HepG2 (cell line): ENCODE measurements around the gene DPEP3.

Experiments
- CHCHD3 ChIP-seq: sonication (generic); formaldehyde crosslinking; IDR thresholded peaks from 2 replicates; pipeline ENCODE4 v1.8.0; 2022; ENCODE audit warnings: mild to moderate bottlenecking, missing genetic modification reagents, moderate library complexity
- CTCF ChIP-seq: sonication (generic); formaldehyde crosslinking; IDR thresholded peaks from 2 replicates; pipeline ENCODE4 v1.5.0; 2020; ENCODE audit warnings: mild to moderate bottlenecking, missing genetic modification reagents, moderate library complexity
- ERF ChIP-seq: IDR thresholded peaks from 2 replicates; pipeline ENCODE4 v1.6.1; 2018; ENCODE audit warnings: missing biosample characterization, missing genetic modification reagents
- FOXO4 ChIP-seq: sonication (generic); formaldehyde crosslinking; conservative IDR thresholded peaks from 2 replicates; pipeline ENCODE4 v1.8.1; 2023; ENCODE audit warnings: missing genetic modification reagents
- MED1 ChIP-seq: sonication (generic); formaldehyde crosslinking; IDR thresholded peaks from 2 replicates; pipeline ENCODE4 v1.4.0; 2020; ENCODE audit warnings: missing genetic modification reagents
- NR0B2 ChIP-seq: sonication (generic); formaldehyde crosslinking; IDR thresholded peaks from 2 replicates; pipeline ENCODE4 v1.4.0; 2020; ENCODE audit warnings: mild to moderate bottlenecking, missing genetic modification reagents
- PRPF4 ChIP-seq: fragments of 200-400 bp; formaldehyde crosslinking; IDR thresholded peaks from 2 replicates; pipeline ENCODE4 v1.6.1; 2016; ENCODE audit warnings: low read length, low read depth; ENCODE audit not compliant: poor library complexity, severe bottlenecking
- RXRA ChIP-seq: sonication (generic); formaldehyde crosslinking; IDR thresholded peaks from 2 replicates; pipeline ENCODE4 v1.5.1; 2020; ENCODE audit warnings: missing genetic modification reagents
- THAP9 ChIP-seq: sonication (generic); formaldehyde crosslinking; IDR thresholded peaks from 2 replicates; pipeline ENCODE4; 2020; ENCODE audit warnings: missing genetic modification reagents, mild to moderate bottlenecking, borderline replicate concordance
- ZNF260 ChIP-seq: sonication (generic); formaldehyde crosslinking; IDR thresholded peaks from 2 replicates; pipeline ENCODE4 v1.4.0; 2020; ENCODE audit warnings: missing genetic modification reagents, low read depth, mild to moderate bottlenecking, borderline replicate concordance
- ZNF354B ChIP-seq: sonication (generic); formaldehyde crosslinking; IDR thresholded peaks from 2 replicates; pipeline ENCODE4 v1.8.0; 2022; ENCODE audit warnings: mild to moderate bottlenecking, missing genetic modification reagents
- ZNF543 ChIP-seq: sonication (generic); formaldehyde crosslinking; IDR thresholded peaks from 2 replicates; pipeline ENCODE4 v1.4.0; 2020; ENCODE audit warnings: mild to moderate bottlenecking, missing genetic modification reagents

- TF ChIP-seq MED1, result no peak
- TF ChIP-seq ZNF354B (CRISPR knock-in tag), result no peak
- TF ChIP-seq NR0B2 (CRISPR knock-in tag), result no peak
- no peak for TF ChIP-seq FOXO4 (CRISPR knock-in tag)
- no peak for TF ChIP-seq ZNF260 (CRISPR knock-in tag)
- TF ChIP-seq RXRA (CRISPR knock-in tag), result 0 out of 2 replicates have a peak, but pooled peaks have one; percentile 48
- TF ChIP-seq CHCHD3 (CRISPR knock-in tag), result 0 out of 2 replicates have a peak, but pooled peaks have one; percentile 20
- TF ChIP-seq CTCF (CRISPR knock-in tag), result peak; percentile 91
- TF ChIP-seq THAP9 (CRISPR knock-in tag), result no peak
- no peak for TF ChIP-seq ERF (CRISPR knock-in tag)
- TF ChIP-seq ZNF543 (CRISPR knock-in tag), result no peak
- no peak for TF ChIP-seq PRPF4
These were observed 38.1 kb downstream of the DPEP3 start for GRCh38 chr16:67942200-67942509.
